Chondrocyte (in vitro differentiated cells): ENCODE data around the gene SGCD. TPM values are rescaled to one million over a fixed set of nuclear protein-coding genes. Genes with fewer than 3 reads are reported as not detected.

Source experiments
- DNase-seq: peaks from one replicate; pipeline ENCODE4 v3.0.0; 2021; ENCODE audit warnings: mixed read lengths, low spot score
- H3K27ac Mint-ChIP-seq: one replicate; pipeline ENCODE4 v1.8.0; 2021; ENCODE audit warnings: mild to moderate bottlenecking, moderate library complexity, mixed read lengths; ENCODE audit not compliant: unreplicated experiment
- H3K27me3 Mint-ChIP-seq: 2 replicates; pipeline ENCODE4 v1.8.0; 2021; ENCODE audit warnings: low read depth, mixed read lengths
- H3K36me3 Mint-ChIP-seq: 2 replicates; pipeline ENCODE4 v1.8.0; 2021; ENCODE audit warnings: low read depth, mixed read lengths
- H3K4me1 Mint-ChIP-seq: 2 replicates; pipeline ENCODE4 v1.8.0; 2021; ENCODE audit warnings: low read depth, mild to moderate bottlenecking, mixed read lengths
- H3K4me3 Mint-ChIP-seq: one replicate; pipeline ENCODE4 v1.8.0; 2021; ENCODE audit warnings: mild to moderate bottlenecking, moderate library complexity, mixed read lengths; ENCODE audit not compliant: unreplicated experiment
- H3K9me3 Mint-ChIP-seq: 2 replicates; pipeline ENCODE4 v1.8.0; 2021; ENCODE audit warnings: low read depth, mixed read lengths
- total RNA-seq: library from RNA; stranded (reverse); gene quantifications from 3 replicates; pipeline ENCODE4 v1.2.1, GENCODE V29; 2021
- TF ChIP-seq, protein P1 (sequence below): fragments of 200-600 bp; sonication (generic); IDR thresholded peaks from 2 replicates; pipeline ENCODE4 v1.5.0; 2021; ENCODE audit warnings: antibody characterized with exemption, mild to moderate bottlenecking, moderate library complexity

The SGCD gene
- total RNA-seq, 1 donor from 2014 or later: 8.4 TPM

DNA sequence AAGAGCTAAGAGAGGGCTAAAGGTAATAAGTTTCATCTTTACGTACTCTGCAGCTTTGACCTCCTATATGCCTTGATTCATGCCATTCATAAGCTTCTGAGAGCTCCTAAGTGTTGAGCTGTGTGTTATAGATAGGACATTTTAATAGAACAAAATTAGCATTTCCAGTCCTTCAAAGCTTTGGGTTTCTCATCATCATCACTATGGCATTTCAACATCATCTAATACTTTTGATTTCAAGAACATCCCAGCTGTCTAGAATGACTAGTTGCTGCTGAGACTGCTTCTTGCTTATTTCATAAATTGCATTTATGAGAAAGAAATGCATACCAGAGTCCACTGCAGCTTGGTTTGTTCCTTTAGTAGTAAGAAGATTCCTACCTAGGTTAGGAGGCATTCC, 201.7 kb downstream of the SGCD start:
- H3K9me3 Mint-ChIP-seq: peaks cover 6% of the 10 kb centered on the region
- no peaks in the 10 kb centered on the region for H3K27me3 Mint-ChIP-seq
- DNase-seq: no peak
- TF ChIP-seq, protein P1, sequence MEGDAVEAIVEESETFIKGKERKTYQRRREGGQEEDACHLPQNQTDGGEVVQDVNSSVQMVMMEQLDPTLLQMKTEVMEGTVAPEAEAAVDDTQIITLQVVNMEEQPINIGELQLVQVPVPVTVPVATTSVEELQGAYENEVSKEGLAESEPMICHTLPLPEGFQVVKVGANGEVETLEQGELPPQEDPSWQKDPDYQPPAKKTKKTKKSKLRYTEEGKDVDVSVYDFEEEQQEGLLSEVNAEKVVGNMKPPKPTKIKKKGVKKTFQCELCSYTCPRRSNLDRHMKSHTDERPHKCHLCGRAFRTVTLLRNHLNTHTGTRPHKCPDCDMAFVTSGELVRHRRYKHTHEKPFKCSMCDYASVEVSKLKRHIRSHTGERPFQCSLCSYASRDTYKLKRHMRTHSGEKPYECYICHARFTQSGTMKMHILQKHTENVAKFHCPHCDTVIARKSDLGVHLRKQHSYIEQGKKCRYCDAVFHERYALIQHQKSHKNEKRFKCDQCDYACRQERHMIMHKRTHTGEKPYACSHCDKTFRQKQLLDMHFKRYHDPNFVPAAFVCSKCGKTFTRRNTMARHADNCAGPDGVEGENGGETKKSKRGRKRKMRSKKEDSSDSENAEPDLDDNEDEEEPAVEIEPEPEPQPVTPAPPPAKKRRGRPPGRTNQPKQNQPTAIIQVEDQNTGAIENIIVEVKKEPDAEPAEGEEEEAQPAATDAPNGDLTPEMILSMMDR: no peak
- H3K4me3 Mint-ChIP-seq: no peak overlapping the region
- H3K4me1 Mint-ChIP-seq: peaks cover 12% of the 10 kb centered on the region
- H3K36me3 Mint-ChIP-seq: no peaks in the 10 kb centered on the region
- no peak overlapping the region for H3K27ac Mint-ChIP-seq

DNA sequence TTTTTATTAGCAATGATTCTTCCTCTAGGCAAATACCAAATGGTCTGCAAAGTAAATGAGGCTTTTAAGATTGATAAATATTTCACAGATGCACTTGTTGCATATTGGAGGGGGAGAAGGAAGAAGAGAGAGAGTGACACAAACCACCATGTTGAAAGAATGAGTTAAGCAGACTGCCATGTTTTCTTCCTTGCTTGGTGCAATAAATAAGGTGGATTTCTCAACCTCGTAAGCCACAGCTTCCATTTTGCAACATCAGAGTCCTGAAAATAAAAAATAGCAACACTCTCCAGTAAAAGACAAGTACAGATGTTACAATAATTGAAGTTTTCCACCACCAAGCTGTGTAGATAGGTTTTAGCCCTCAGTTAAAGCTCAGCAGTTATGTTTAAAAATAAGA, 202.9 kb downstream of the SGCD start:
- no peak for DNase-seq
- Mint-ChIP-seq H3K4me3 (no peak overlapping the region), H3K4me1 (peaks cover 15% of the 10 kb centered on the region), H3K27me3 (no peaks in the 10 kb centered on the region), H3K27ac (no peak overlapping the region), H3K9me3 (peaks cover 6% of the 10 kb centered on the region), H3K36me3 (peaks cover 2% of the 10 kb centered on the region)
- TF ChIP-seq, protein P1: no peak

DNA sequence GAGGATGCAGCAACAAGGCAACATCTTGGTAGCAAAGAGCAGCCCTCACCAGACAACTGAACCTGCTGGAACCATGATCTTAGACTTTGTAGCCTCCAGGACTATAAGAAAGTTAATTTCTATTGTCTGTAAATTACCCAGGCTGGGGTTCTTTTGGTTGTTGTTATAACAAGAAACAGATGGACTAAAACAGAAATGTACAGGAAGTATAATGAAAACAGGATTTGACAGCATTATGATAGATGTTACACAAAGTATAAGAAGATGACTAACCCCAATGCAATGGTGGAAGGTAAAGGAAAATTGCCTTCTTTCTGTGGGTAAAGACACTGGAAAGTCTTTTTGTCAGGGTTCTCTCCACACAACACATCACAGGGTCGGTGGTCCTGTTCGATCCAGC, 204.2 kb downstream of the SGCD start:
- Mint-ChIP-seq H3K9me3 (no peaks in the 10 kb centered on the region), H3K4me3 (no peak overlapping the region), H3K27ac (no peak overlapping the region), H3K36me3 (peaks cover 2% of the 10 kb centered on the region), H3K4me1 (peaks cover 18% of the 10 kb centered on the region), H3K27me3 (no peaks in the 10 kb centered on the region)
- DNase-seq: no peak
- TF ChIP-seq, protein P1: no peak

DNA sequence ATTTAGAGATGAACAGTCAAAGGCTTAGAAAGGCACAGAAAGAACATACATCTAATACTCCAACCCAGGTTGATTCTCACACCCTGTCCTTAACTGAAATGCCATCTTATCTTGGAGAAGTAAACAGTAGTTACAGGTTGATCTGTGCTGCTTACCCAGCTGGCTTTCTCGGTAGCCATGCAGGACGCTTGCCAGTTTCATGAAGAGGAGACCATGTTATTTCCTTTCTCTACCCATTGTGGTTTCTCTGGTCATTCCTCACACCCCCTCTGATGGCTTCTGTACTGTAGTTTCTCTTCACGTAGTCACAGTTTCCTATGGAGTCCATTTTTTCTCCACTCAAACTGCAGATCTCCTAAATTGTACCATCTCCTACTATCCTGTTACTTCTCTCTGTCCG, 206.0 kb downstream of the SGCD start:
- H3K4me3 Mint-ChIP-seq: no peak overlapping the region
- no peak overlapping the region for H3K27ac Mint-ChIP-seq
- peaks cover 2% of the 10 kb centered on the region for H3K36me3 Mint-ChIP-seq
- no peak for DNase-seq
- TF ChIP-seq, protein P1: no peak
- no peaks in the 10 kb centered on the region for H3K27me3 Mint-ChIP-seq
- no peaks in the 10 kb centered on the region for H3K9me3 Mint-ChIP-seq
- H3K4me1 Mint-ChIP-seq: peaks cover 18% of the 10 kb centered on the region

DNA sequence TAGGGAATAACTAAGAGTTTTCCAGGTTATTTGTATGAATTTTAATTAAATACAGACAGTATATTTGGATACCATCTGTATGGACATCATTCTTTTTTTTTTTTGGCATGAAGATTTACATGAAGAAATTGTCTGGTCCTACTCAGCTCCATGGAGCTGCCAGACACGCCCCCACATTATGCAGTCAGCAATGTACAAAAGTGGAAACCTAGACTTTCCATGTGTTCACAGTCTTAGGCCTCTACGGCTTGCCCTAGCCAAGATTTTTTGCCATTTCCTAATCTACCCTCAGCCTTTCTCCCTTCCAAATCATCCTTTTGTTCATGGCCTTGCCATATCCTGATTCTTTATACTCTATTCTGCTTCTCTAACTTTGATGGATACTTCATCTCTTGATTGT, 207.1 kb downstream of the SGCD start:
- Mint-ChIP-seq H3K36me3 (peaks cover 2% of the 10 kb centered on the region), H3K27ac (no peak overlapping the region), H3K9me3 (no peaks in the 10 kb centered on the region), H3K4me3 (no peak overlapping the region), H3K4me1 (peaks cover 18% of the 10 kb centered on the region), H3K27me3 (no peaks in the 10 kb centered on the region)
- no peak for DNase-seq
- TF ChIP-seq, protein P1: no peak
